Keratinocyte (primary cell): Measurements from ENCODE around the gene THAP9. TPM values are rescaled to one million over a fixed set of nuclear protein-coding genes. Genes with fewer than 3 reads are reported as not detected.

Experiments used
- DNase-seq: peaks from one replicate; pipeline ENCODE4 v3.0.0-alpha.2; 2011; ENCODE audit warnings: low read depth, missing footprints, low spot score
- FAIRE-seq: peaks from 2 replicates; lab custom pipeline; 2011; peaks lifted over from hg19 to GRCh38; lab: Jason Lieb, UNC
- H2AFZ ChIP-seq: 2 replicates; pipeline ENCODE4 v1.6.0; 2012; ENCODE audit warnings: low read length, control low read depth, inconsistent platforms; ENCODE audit not compliant: control insufficient read depth
- H3K27ac ChIP-seq: 2 replicates; pipeline ENCODE4 v1.5.1; 2011; ENCODE audit warnings: low read length; ENCODE audit not compliant: control insufficient read depth, insufficient read depth
- H3K27me3 ChIP-seq: 3 replicates; pipeline ENCODE4 v1.6.0; 2011; ENCODE audit warnings: low read length; ENCODE audit not compliant: control insufficient read depth, insufficient read depth; ENCODE audit errors: extremely low read depth
- H3K36me3 ChIP-seq, 2 experiments: 2 replicates in 1 of 2; 3 replicates in 1 of 2; pipeline ENCODE4 v1.5.1; 2011; ENCODE audit warnings: low read length in 2 of 2, mild to moderate bottlenecking in 1 of 2; ENCODE audit not compliant: control insufficient read depth in 2 of 2, insufficient read depth in 2 of 2; ENCODE audit errors: extremely low read depth in 1 of 2
- H3K4me1 ChIP-seq: 3 replicates; pipeline ENCODE4 v1.5.1; 2011; ENCODE audit warnings: low read length; ENCODE audit not compliant: control insufficient read depth, insufficient read depth; ENCODE audit errors: extremely low read depth
- H3K4me2 ChIP-seq: 3 replicates; pipeline ENCODE4 v1.6.0; 2011; ENCODE audit warnings: low read depth, low read length; ENCODE audit not compliant: control insufficient read depth, insufficient read depth; ENCODE audit errors: extremely low read depth
- H3K4me3 ChIP-seq, 3 experiments: fragments of 200-600 bp in 1 of 3; sonication (generic) in 1 of 3; 2 replicates in 2 of 3; 3 replicates in 1 of 3; pipeline ENCODE4 v1.5.1; 2011 to 2016; ENCODE audit warnings: low read length in 3 of 3, mild to moderate bottlenecking in 3 of 3, control low read depth in 2 of 3, inconsistent platforms in 1 of 3, low read depth in 1 of 3, mixed read lengths in 1 of 3, mixed run types in 1 of 3, moderate library complexity in 1 of 3; ENCODE audit not compliant: control insufficient read depth in 2 of 3, insufficient read depth in 2 of 3; ENCODE audit errors: extremely low read depth in 1 of 3
- H3K79me2 ChIP-seq: 2 replicates; pipeline ENCODE4 v1.6.0; 2012; ENCODE audit warnings: low read length; ENCODE audit not compliant: control insufficient read depth, insufficient read depth
- H3K9ac ChIP-seq: 3 replicates; pipeline ENCODE4 v1.6.0; 2011; ENCODE audit warnings: low read length; ENCODE audit not compliant: control insufficient read depth, insufficient read depth; ENCODE audit errors: extremely low read depth
- H3K9me1 ChIP-seq: 3 replicates; pipeline ENCODE4 v1.6.0; 2011; ENCODE audit warnings: low read length; ENCODE audit not compliant: control insufficient read depth, insufficient read depth; ENCODE audit errors: extremely low read depth
- H3K9me3 ChIP-seq: 2 replicates; pipeline ENCODE4 v1.5.1; 2012; ENCODE audit warnings: low read depth, low read length; ENCODE audit not compliant: control insufficient read depth
- H4K20me1 ChIP-seq: 3 replicates; pipeline ENCODE4 v1.6.0; 2011; ENCODE audit warnings: low read length; ENCODE audit not compliant: control insufficient read depth, insufficient read depth; ENCODE audit errors: extremely low read depth
- CTCF ChIP-seq, 3 experiments: IDR thresholded peaks in 1 of 3; conservative IDR thresholded peaks in 1 of 3; optimal IDR thresholded peaks in 1 of 3; 2 replicates in 2 of 3; 3 replicates in 1 of 3; pipeline versions ENCODE3 to v1.5.1; 2011; ENCODE audit warnings: low read length in 3 of 3, mild to moderate bottlenecking in 3 of 3, moderate library complexity in 2 of 3, control low read depth in 1 of 3, inconsistent platforms in 1 of 3; ENCODE audit not compliant: insufficient read depth in 2 of 3; ENCODE audit errors: extremely low read depth in 1 of 3
- EZH2 ChIP-seq: IDR thresholded peaks from one replicate; pipeline ENCODE4 v1.6.1; 2012; ENCODE audit warnings: inconsistent platforms, mild to moderate bottlenecking, low read length, moderate library complexity
- dilution Hi-C: fragments of 300-500 bp; cut with MboI; formaldehyde crosslinking; loops from one replicate; pipeline ENCODE4 v1.7.0; 2020; ENCODE audit warnings: low sequenced_read_pairs; ENCODE audit not compliant: extremely low pct_ligation_motif_present
- polyA plus RNA-seq, 5 experiments: library from polyadenylated mRNA; depleted of rRNA in 3 of 5; stranded (reverse) in 3 of 5; stranded (forward) in 1 of 5; unstranded in 1 of 5; fragments of >200 nt; gene quantifications; 1 replicate in 1 of 5; 2 replicates in 3 of 5; 3 replicates in 1 of 5; pipeline versions ENCODE4 v1.2.1 to v1.2.3, GENCODE V29; 2011 to 2012; ENCODE audit warnings: missing spikeins in 2 of 5, low read depth in 1 of 5, low replicate concordance in 1 of 5

THAP9 gene
- polyA plus RNA-seq, 1 donor (not counting 4 experiments of a cell fraction or from before 2014, with no cell fraction given), result 1.9 TPM

GRCh38 chr4:82905205-82905604 is 4.7 kb downstream of the THAP9 start:
- Histone ChIP-seq H3K9me3 (no peaks in the 10 kb centered on the region), H3K4me2 (peak overlapping the region; percentile 57), H3K79me2 (peaks cover 3% of the 10 kb centered on the region), H3K4me1 (peaks cover 10% of the 10 kb centered on the region), H3K9ac (no peak overlapping the region), H3K27ac (no peak overlapping the region), H3K9me1 (no peaks in the 10 kb centered on the region), H3K36me3 (no peaks in the 10 kb centered on the region), H3K4me3 (peak overlapping the region in 2 of 3 experiments; percentile 5 to 22), H3K27me3 (no peaks in the 10 kb centered on the region), H4K20me1 (no peaks in the 10 kb centered on the region), H2AFZ (no peak overlapping the region)
- FAIRE-seq, result peak; percentile 69
- dilution Hi-C loops, result no loop called here
- DNase-seq, result no peak
- no peak for TF ChIP-seq EZH2
- TF ChIP-seq CTCF (optimal IDR thresholded peaks at IDR 0.05 in 1 of 3, IDR thresholded peaks at IDR 0.05 in 1 of 3, conservative IDR thresholded peaks at IDR 0.05 in 1 of 3; ENCODE audit: extremely low read depth in 1 of 3, insufficient read depth in 2 of 3, low read length in 3 of 3), result no peak

GRCh38 chr4:82906469-82906868 is 5.9 kb downstream of the THAP9 start:
- Histone ChIP-seq H3K9ac (no peak overlapping the region), H3K36me3 (peaks cover 0 to 3% of the 10 kb centered on the region in 2 experiments), H2AFZ (no peak overlapping the region), H3K9me1 (no peaks in the 10 kb centered on the region), H3K79me2 (peaks cover 3% of the 10 kb centered on the region), H4K20me1 (no peaks in the 10 kb centered on the region), H3K27ac (no peak overlapping the region), H3K4me1 (peaks cover 10% of the 10 kb centered on the region), H3K27me3 (no peaks in the 10 kb centered on the region), H3K4me2 (no peak overlapping the region), H3K9me3 (no peaks in the 10 kb centered on the region), H3K4me3 (no peak overlapping the region)
- no peak for DNase-seq
- FAIRE-seq, result no peak
- TF ChIP-seq CTCF (optimal IDR thresholded peaks at IDR 0.05 in 1 of 3, IDR thresholded peaks at IDR 0.05 in 1 of 3, conservative IDR thresholded peaks at IDR 0.05 in 1 of 3; ENCODE audit: extremely low read depth in 1 of 3, insufficient read depth in 2 of 3, low read length in 3 of 3) (no peak), EZH2 (no peak)
- dilution Hi-C loops, result no loop called here
